ENCODE measurements around the gene MAP2.

MAP2 gene

GRCh38 chr2:209423562-209424198 is at the start of gene MAP2:
Gene MAP2, plus strand, starts transcription at chr2:209424047. Its CDS starts 229,124 bp downstream, at chr2:209653171.
- DNase-seq: peak; percentile 65

GRCh38 chr2:209376686-209377085 is 47.2 kb upstream of the MAP2 start:
- no peak for DNase-seq

GRCh38 chr2:209380293-209380692 is 43.6 kb upstream of the MAP2 start:
- DNase-seq: no peak

GRCh38 chr2:209381091-209381490 is 42.8 kb upstream of the MAP2 start:
- no peak for DNase-seq

GRCh38 chr2:209382775-209383174 is 41.1 kb upstream of the MAP2 start:
- no peak for DNase-seq

GRCh38 chr2:209383212-209383611 is 40.6 kb upstream of the MAP2 start:
- no peak for DNase-seq

- DNase-seq: no peak
These were observed 36.5 kb upstream of the MAP2 start for GRCh38 chr2:209387389-209387788.

GRCh38 chr2:209388446-209389037 is 35.3 kb upstream of the MAP2 start:
- no peak for DNase-seq

GRCh38 chr2:209389171-209389618 is 34.7 kb upstream of the MAP2 start:
- DNase-seq: no peak

GRCh38 chr2:209390839-209391238 is 33.0 kb upstream of the MAP2 start:
- DNase-seq: no peak

- no peak for DNase-seq
These were observed 32.0 kb upstream of the MAP2 start for GRCh38 chr2:209391776-209392401.

GRCh38 chr2:209395229-209395628 is 28.6 kb upstream of the MAP2 start:
- no peak for DNase-seq

GRCh38 chr2:209395652-209396051 is 28.2 kb upstream of the MAP2 start:
- no peak for DNase-seq

- DNase-seq: no peak
These were observed 25.4 kb upstream of the MAP2 start for GRCh38 chr2:209398463-209398862.

- no peak for DNase-seq
These were observed 22.1 kb upstream of the MAP2 start for GRCh38 chr2:209401788-209402187.

- no peak for DNase-seq
These were observed 12.6 kb upstream of the MAP2 start for GRCh38 chr2:209411296-209411695.

- DNase-seq: no peak
These were observed 12.1 kb upstream of the MAP2 start for GRCh38 chr2:209411718-209412117.

- no peak for DNase-seq
These were observed 10.4 kb upstream of the MAP2 start for GRCh38 chr2:209413311-209414014.

- DNase-seq: no peak
These were observed 6.9 kb upstream of the MAP2 start for GRCh38 chr2:209416913-209417312.

GRCh38 chr2:209422191-209422754 is 1.6 kb upstream of the MAP2 start:
- DNase-seq: no peak

GRCh38 chr2:209424199-209424701 is 403 bp downstream of the MAP2 start:
- DNase-seq: no peak

- DNase-seq: peak; percentile 54
These were observed 1.1 kb downstream of the MAP2 start for GRCh38 chr2:209424781-209425470.
